H1 (cell line): ENCODE results near the gene ZNF496. TPM values are rescaled to one million over a fixed set of nuclear protein-coding genes. Genes with fewer than 3 reads are reported as not detected.
A peak's percentile ranks its signal among the peaks of the same experiment; 100 is the strongest.

Experiments
- CTCF ChIA-PET: fragments of 300-600 bp; sonication (Branson Sonifier 250); formaldehyde crosslinking; loops from one replicate; lab custom pipeline; 2021; ENCODE audit not compliant: partially characterized antibody; lab: Charles Lee
- POLR2A ChIA-PET: fragments of 300-600 bp; sonication (Branson Sonifier 250); formaldehyde crosslinking; loops from one replicate; lab custom pipeline; 2021; ENCODE audit warnings: inconsistent platforms; ENCODE audit not compliant: partially characterized antibody; lab: Charles Lee
- DNase-seq, 2 experiments: peaks; one replicate each; pipeline versions ENCODE4 v3.0.0 to v3.0.0-alpha.2; 2010 to 2022; ENCODE audit warnings: low spot score in 2 of 2, low read depth in 1 of 2, mixed read lengths in 1 of 2
- FAIRE-seq: peaks from 2 replicates; lab custom pipeline; 2011; peaks lifted over from hg19 to GRCh38; lab: Jason Lieb, UNC
- H2AFZ ChIP-seq: 2 replicates; pipeline ENCODE4 v1.8.1; 2012; ENCODE audit warnings: low read length, inconsistent platforms
- H2AK5ac ChIP-seq: 2 replicates; pipeline ENCODE4 v1.6.1; 2013; ENCODE audit warnings: low read depth, low read length
- H2BK120ac ChIP-seq: replicated peaks from 2 replicates; pipeline ENCODE3; 2013; ENCODE audit warnings: low read depth, low read length, inconsistent platforms
- H2BK12ac ChIP-seq: 2 replicates; pipeline ENCODE4 v1.6.1; 2013; ENCODE audit warnings: low read depth, low read length
- H2BK15ac ChIP-seq: 2 replicates; pipeline ENCODE4 v1.6.1; 2013; ENCODE audit warnings: low read length
- H2BK20ac ChIP-seq: 2 replicates; pipeline ENCODE4 v1.6.1; 2013; ENCODE audit warnings: low read length
- H2BK5ac ChIP-seq: 2 replicates; pipeline ENCODE4 v1.6.1; 2013; ENCODE audit warnings: low read depth, low read length
- H3K14ac ChIP-seq: 2 replicates; pipeline ENCODE4 v1.6.1; 2013; ENCODE audit warnings: inconsistent platforms; ENCODE audit not compliant: insufficient read length
- H3K18ac ChIP-seq: 2 replicates; pipeline ENCODE4 v1.6.1; 2013; ENCODE audit warnings: low read length; ENCODE audit errors: extremely low read depth
- H3K23ac ChIP-seq: 2 replicates; pipeline ENCODE4 v1.6.1; 2013; ENCODE audit warnings: inconsistent platforms; ENCODE audit not compliant: insufficient read length
- H3K23me2 ChIP-seq: 2 replicates; pipeline ENCODE4 v1.6.1; 2013; ENCODE audit warnings: low read depth, low read length
- H3K27ac ChIP-seq: 2 replicates; pipeline ENCODE4 v1.6.1; 2011; ENCODE audit warnings: low read depth, low read length, inconsistent platforms
- H3K27me3 ChIP-seq, 4 experiments: replicated peaks in 1 of 4; 1 replicate in 1 of 4; 2 replicates in 3 of 4; pipeline versions ENCODE4 v1.6.1 to v1.8.1; 2011 to 2013; ENCODE audit warnings: low read length in 3 of 4, mild to moderate bottlenecking in 3 of 4, inconsistent platforms in 2 of 4, mixed read lengths in 2 of 4, moderate library complexity in 1 of 4; ENCODE audit not compliant: control insufficient read depth in 3 of 4, insufficient read depth in 3 of 4; ENCODE audit errors: extremely low read depth in 1 of 4
- H3K36me3 ChIP-seq, 4 experiments: 2 replicates each; pipeline versions ENCODE4 v1.6.1 to v1.8.1; 2011 to 2013; ENCODE audit warnings: mild to moderate bottlenecking in 4 of 4, low read length in 3 of 4, moderate library complexity in 2 of 4, control low read depth in 1 of 4, inconsistent platforms in 1 of 4; ENCODE audit not compliant: insufficient read depth in 4 of 4, control insufficient read depth in 2 of 4
- H3K4ac ChIP-seq: replicated peaks from 2 replicates; pipeline ENCODE3; 2013; ENCODE audit warnings: low read length, low read depth, mixed read lengths, inconsistent platforms; ENCODE audit not compliant: insufficient read length
- H3K4me1 ChIP-seq, 4 experiments: replicated peaks in 1 of 4; 1 replicate in 1 of 4; 2 replicates in 3 of 4; pipeline versions ENCODE4 v1.6.1 to v1.8.1; 2011 to 2013; ENCODE audit warnings: low read length in 3 of 4, inconsistent platforms in 2 of 4, mixed read lengths in 1 of 4; ENCODE audit not compliant: insufficient read depth in 4 of 4, control insufficient read depth in 3 of 4
- H3K4me2 ChIP-seq, 2 experiments: 2 replicates each; pipeline versions ENCODE4 v1.6.1 to v1.8.1; 2011 to 2013; ENCODE audit warnings: low read depth in 2 of 2, low read length in 2 of 2, control low read depth in 1 of 2, inconsistent platforms in 1 of 2, mild to moderate bottlenecking in 1 of 2; ENCODE audit not compliant: insufficient read depth in 1 of 2
- H3K4me3 ChIP-seq, 4 experiments: fragments of 200-600, 300-600 bp in 1 of 4; sonication (generic), shearing (Covaris generic), sonication (Bioruptor Twin) in 1 of 4; 2 replicates each; pipeline versions ENCODE4 v1.5.1 to v1.8.1; 2011 to 2016; ENCODE audit warnings: low read length in 4 of 4, low read depth in 3 of 4, control low read depth in 2 of 4, inconsistent platforms in 2 of 4, mild to moderate bottlenecking in 2 of 4, mixed read lengths in 1 of 4, moderate library complexity in 1 of 4; ENCODE audit not compliant: insufficient read depth in 2 of 4; ENCODE audit errors: extremely low read depth in 1 of 4
- H3K56ac ChIP-seq: replicated peaks from 2 replicates; pipeline ENCODE3; 2013; ENCODE audit warnings: low read depth, mild to moderate bottlenecking, mixed read lengths, low read length, inconsistent platforms; ENCODE audit not compliant: insufficient read length
- H3K79me1 ChIP-seq: 2 replicates; pipeline ENCODE4 v1.6.1; 2013; ENCODE audit warnings: low read depth, low read length, control low read depth
- H3K79me2 ChIP-seq, 2 experiments: 2 replicates each; pipeline versions ENCODE4 v1.6.1 to v1.8.1; 2012 to 2013; ENCODE audit warnings: low read length in 2 of 2, mild to moderate bottlenecking in 2 of 2, inconsistent platforms in 1 of 2; ENCODE audit not compliant: insufficient read depth in 2 of 2, control insufficient read depth in 1 of 2
- H3K9ac ChIP-seq, 4 experiments: replicated peaks in 1 of 4; 1 replicate in 1 of 4; 2 replicates in 3 of 4; pipeline versions ENCODE4 v1.6.1 to v1.8.1; 2011 to 2013; ENCODE audit warnings: low read depth in 3 of 4, low read length in 3 of 4, control low read depth in 2 of 4, mild to moderate bottlenecking in 2 of 4, moderate library complexity in 2 of 4, inconsistent platforms in 1 of 4; ENCODE audit errors: extremely low read depth in 1 of 4
- H3K9me3 ChIP-seq, 2 experiments: 2 replicates each; pipeline versions ENCODE4 v1.6.1 to v1.8.1; 2012 to 2013; ENCODE audit warnings: mild to moderate bottlenecking in 2 of 2, moderate library complexity in 2 of 2, control low read depth in 1 of 2, inconsistent platforms in 1 of 2, low read depth in 1 of 2, low read length in 1 of 2, mixed read lengths in 1 of 2; ENCODE audit not compliant: insufficient read depth in 2 of 2
- H4K20me1 ChIP-seq, 2 experiments: replicated peaks in 1 of 2; 2 replicates each; pipeline versions ENCODE3 to v1.8.1; 2011 to 2013; ENCODE audit warnings: inconsistent platforms in 2 of 2, low read length in 2 of 2, mild to moderate bottlenecking in 1 of 2; ENCODE audit not compliant: insufficient read depth in 2 of 2, control insufficient read depth in 1 of 2
- H4K5ac ChIP-seq: 2 replicates; pipeline ENCODE4 v1.6.1; 2013; ENCODE audit warnings: low read length, low read depth, mixed read lengths, inconsistent platforms; ENCODE audit not compliant: insufficient read length
- H4K8ac ChIP-seq: 2 replicates; pipeline ENCODE4 v1.8.0; 2013; ENCODE audit warnings: mild to moderate bottlenecking, moderate library complexity, low read length, inconsistent platforms; ENCODE audit not compliant: insufficient read depth; ENCODE audit errors: extremely low read depth
- H4K91ac ChIP-seq: replicated peaks from 2 replicates; pipeline ENCODE3; 2013; ENCODE audit warnings: low read length, mixed read lengths, inconsistent platforms; ENCODE audit not compliant: insufficient read length
- EGR1 ChIP-seq: IDR thresholded peaks from 2 replicates; pipeline ENCODE4 v1.6.1; 2011; ENCODE audit warnings: low read depth, low read length, borderline replicate concordance
- EZH2 ChIP-seq: fragments of 200-600 bp; sonication (generic); IDR thresholded peaks from 2 replicates; pipeline ENCODE4 v1.7.1; 2012; ENCODE audit warnings: low read depth, mild to moderate bottlenecking, moderate library complexity, low read length, inconsistent platforms; ENCODE audit not compliant: severe bottlenecking
- GTF2F1 ChIP-seq: IDR thresholded peaks from 2 replicates; pipeline ENCODE4 v1.6.1; 2012; ENCODE audit warnings: low read depth, low read length, improper control_type of control experiment, borderline replicate concordance
- NRF1 ChIP-seq: IDR thresholded peaks from 2 replicates; pipeline ENCODE4 v1.6.1; 2011; ENCODE audit warnings: mild to moderate bottlenecking, low read depth, low read length, improper control_type of control experiment
- POLR2A ChIP-seq, 2 experiments: IDR thresholded peaks; 1 replicate in 1 of 2; 2 replicates in 1 of 2; pipeline ENCODE4 v1.6.1; 2011; ENCODE audit warnings: low read depth in 2 of 2, low read length in 2 of 2, mild to moderate bottlenecking in 2 of 2; ENCODE audit errors: control extremely low read depth in 1 of 2
- SIX5 ChIP-seq: IDR thresholded peaks from 2 replicates; pipeline ENCODE4 v1.6.1; 2011; ENCODE audit warnings: mild to moderate bottlenecking, low read depth, low read length
- WGBS, 2 experiments: shearing (Covaris generic) in 1 of 2; methylation state at CpG; one replicate each; pipeline versions ENCODE4 v1.1.6 to v1.1.7; 2013 to 2015; ENCODE audit warnings: low lambda C conversion rate in 2 of 2, mixed read lengths in 2 of 2, inconsistent platforms in 1 of 2, low coverage in 1 of 2, missing lambda C conversion rate in 1 of 2; ENCODE audit not compliant: insufficient replicate concordance in 2 of 2, insufficient coverage in 1 of 2, insufficient read length in 1 of 2; ENCODE audit errors: extremely low coverage in 1 of 2, missing lambda C conversion rate in 1 of 2; 5-methylcytosine and 5-hydroxymethylcytosine counted together
- polyA plus RNA-seq, 7 experiments: library from polyadenylated mRNA; depleted of rRNA in 3 of 7; stranded (reverse) in 5 of 7; unstranded in 2 of 7; fragments of >200 nt in 5 of 7; fragments of 200-250 nt in 2 of 7; gene quantifications; 1 replicate in 5 of 7; 2 replicates in 1 of 7; 4 replicates in 1 of 7; pipeline versions ENCODE4 v1.2.1 to v1.2.3, GENCODE V29; 2011 to 2013; ENCODE audit warnings: missing spikeins in 2 of 7, mixed read lengths in 2 of 7
- total RNA-seq: library from RNA; stranded (reverse); fragmentation: NEBNext Ultra II Directional; extraction: Animal tissue kit (Norgen Biotek cat#: 25700); gene quantifications from 2 replicates; pipeline ENCODE4 v1.2.1, GENCODE V29; 2021

ZNF496 gene
- total and polyA plus RNA-seq, 2 of the 8 experiments (the other 6 are each of a cell fraction or from before 2014, with no cell fraction given), result 27.9 to 71.4 TPM

DNA sequence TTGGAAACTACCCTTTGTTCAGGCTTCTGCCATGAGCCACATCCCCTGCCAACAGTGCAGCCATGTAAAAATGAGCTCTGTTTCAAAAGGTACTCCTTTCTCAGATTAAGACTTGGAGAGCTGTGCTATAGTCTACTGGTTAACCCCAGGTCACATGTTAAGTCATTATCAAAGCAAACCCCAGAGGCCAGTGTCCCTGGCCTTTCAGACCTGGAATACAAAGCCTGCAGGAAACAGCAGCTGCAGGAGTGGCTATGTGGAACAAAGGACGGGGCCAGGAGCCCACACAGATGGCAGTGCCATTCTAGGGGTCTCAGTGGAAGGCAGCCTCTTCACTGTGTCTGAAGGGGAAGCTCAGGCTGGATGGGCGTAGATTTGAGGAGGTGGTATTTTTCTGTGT is 6.7 kb downstream of the ZNF496 start:
- Histone ChIP-seq H2AFZ (no peak overlapping the region), H4K91ac (no peak overlapping the region), H2BK12ac (no peak overlapping the region), H3K18ac (no peak overlapping the region), H3K36me3 (peaks cover 31 to 86% (median 61%) of the 10 kb centered on the region in 4 experiments), H3K56ac (no peak overlapping the region), H3K4me3 (no peak overlapping the region), H2BK5ac (no peak overlapping the region), H3K23me2 (no peaks in the 10 kb centered on the region), H2AK5ac (no peak overlapping the region), H2BK15ac (no peak overlapping the region), H4K5ac (no peak overlapping the region), H3K23ac (no peak overlapping the region), H4K8ac (no peak overlapping the region), H3K4ac (no peak overlapping the region), H2BK20ac (no peak overlapping the region), H4K20me1 (peaks cover 0 to 12% of the 10 kb centered on the region in 2 experiments), H3K27me3 (no peaks in the 10 kb centered on the region), H3K9me3 (no peaks in the 10 kb centered on the region), H3K79me2 (peaks cover 0 to 26% of the 10 kb centered on the region in 2 experiments; a peak in 3 of 4 replicates), H2BK120ac (no peak overlapping the region), H3K79me1 (peaks cover 12% of the 10 kb centered on the region; the same call in 1 of the 2 replicates), H3K4me2 (no peak overlapping the region), H3K27ac (no peak overlapping the region), H3K4me1 (peaks cover 0 to 6% (median 1%) of the 10 kb centered on the region in 4 experiments; a peak in 1 of 7 replicates), H3K9ac (no peak overlapping the region), H3K14ac (no peak overlapping the region)
- 87% methylated on average over 2 of the region's 2 CpGs; no CpG with 5 or more reads in 1 of the 2 experiments for WGBS, 2 experiments
- no peak for DNase-seq
- no peak for FAIRE-seq
- POLR2A ChIA-PET, result interaction anchor here (0.9 to 5.3 kb wide), 7 partner anchors 8 to 33 kb away, joined by 3 to 31 read pairs (median 5); no protein-coding TSS in a partner anchor
- TF ChIP-seq EZH2 (no peak), GTF2F1 (no peak), NRF1 (no peak), POLR2A (IDR thresholded peaks at IDR 0.05; ENCODE audit: control extremely low read depth in 1 of 2, low read depth in 2 of 2, low read length in 2 of 2) (0 out of 3 replicates have a peak, but pooled peaks of 1 of the 2 experiments have one; percentile 14), SIX5 (no peak), EGR1 (no peak)
- CTCF ChIA-PET, result interaction anchor here (0.9 to 1.1 kb wide), 3 partner anchors 16 to 36 kb away, joined by 3 to 5 read pairs (median 4); no protein-coding TSS in a partner anchor
